Sciatic nerve (tissue), 2 donors: ENCODE results near the gene CHID1. TPM values are rescaled to one million over a fixed set of nuclear protein-coding genes. Genes with fewer than 3 reads are reported as not detected.

ENCODE experiments used
- ATAC-seq: fragments of 200-7000 bp; cut with Tn5 transposase; one replicate; pipeline ENCODE4 v1.9.1; 2020; ENCODE audit warnings: mild to moderate bottlenecking, moderate library complexity
- DNase-seq: peaks from one replicate; pipeline ENCODE4 v3.0.0-alpha.2; 2020; ENCODE audit warnings: low spot score
- intact Hi-C: fragments of 100-400 bp; cut with DNase I; formaldehyde crosslinking; loops from one replicate; pipeline ENCODE4 v1.14.2; 2022
- total RNA-seq: library from RNA; stranded (reverse); fragmentation: NEBNext Ultra II Directional; extraction: Animal tissue kit (Norgen Biotek cat#: 25700); gene quantifications from one replicate; pipeline ENCODE4 v1.2.1, GENCODE V29; 2021
- donor health status: DM: no; HTN: no; CAD: no.
- donor health status: DM: no; HTN: no; CAD: no.

The CHID1 gene
- total RNA-seq, 1 donor from 2014 or later = 59.4 TPM

DNA sequence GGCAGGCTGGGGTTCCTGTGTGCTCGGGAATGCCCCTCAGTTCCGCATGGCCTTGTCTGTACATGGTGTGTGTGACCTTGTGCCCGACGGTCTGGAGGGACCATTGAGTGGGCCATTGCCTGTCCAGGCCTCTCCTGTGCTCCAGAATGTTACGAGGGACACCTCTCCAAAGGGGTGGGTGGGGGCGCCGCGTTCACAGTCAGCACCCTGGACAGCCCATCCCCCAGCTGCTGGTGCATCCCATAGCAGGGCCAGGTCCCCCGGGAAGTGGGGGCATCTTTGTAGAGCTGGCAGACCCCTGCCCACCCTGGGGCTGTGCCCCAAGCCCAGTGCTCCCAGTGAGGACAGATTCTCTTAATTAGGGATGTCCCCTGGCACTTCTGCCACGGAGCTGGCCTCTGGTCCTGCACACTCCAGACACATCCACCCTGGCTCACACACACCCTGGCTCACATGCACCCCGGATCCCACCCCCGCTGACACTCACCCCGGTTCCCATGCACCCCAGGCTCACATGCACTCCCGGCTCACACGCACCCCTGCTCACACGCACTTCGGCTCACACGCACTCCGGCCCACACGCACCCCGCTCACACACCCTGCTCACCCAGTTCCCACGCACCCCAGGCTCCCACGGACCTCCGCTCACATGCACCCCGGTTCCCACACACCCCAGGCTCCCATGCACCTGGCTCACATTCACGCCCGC, 52.4 kb downstream of the CHID1 start:
- no peak for DNase-seq
- ATAC-seq = no peak
- intact Hi-C loops = no loop called here

DNA sequence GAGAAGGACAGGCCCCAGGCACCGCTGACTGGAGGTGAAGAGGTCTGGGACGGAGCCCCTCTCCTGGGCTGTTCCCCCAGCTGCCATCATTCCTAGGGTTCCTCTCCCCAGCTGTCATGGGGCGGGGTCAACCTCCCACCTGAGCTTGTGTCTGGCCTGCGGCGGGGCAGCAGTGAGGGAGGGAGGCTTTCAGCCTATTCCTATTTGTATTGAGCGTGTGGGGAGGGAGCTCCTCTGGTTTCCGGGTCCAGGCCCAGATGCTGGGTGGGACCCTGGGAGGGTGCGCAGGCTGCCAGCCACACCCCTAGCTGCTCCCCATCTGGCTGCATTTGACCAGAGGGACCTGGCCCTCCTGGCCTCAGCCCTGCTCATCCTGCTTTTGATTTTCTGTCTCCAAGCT, 54.2 kb downstream of the CHID1 start:
- DNase-seq (no peak), ATAC-seq (no peak)
- intact Hi-C loops = no loop called here

DNA sequence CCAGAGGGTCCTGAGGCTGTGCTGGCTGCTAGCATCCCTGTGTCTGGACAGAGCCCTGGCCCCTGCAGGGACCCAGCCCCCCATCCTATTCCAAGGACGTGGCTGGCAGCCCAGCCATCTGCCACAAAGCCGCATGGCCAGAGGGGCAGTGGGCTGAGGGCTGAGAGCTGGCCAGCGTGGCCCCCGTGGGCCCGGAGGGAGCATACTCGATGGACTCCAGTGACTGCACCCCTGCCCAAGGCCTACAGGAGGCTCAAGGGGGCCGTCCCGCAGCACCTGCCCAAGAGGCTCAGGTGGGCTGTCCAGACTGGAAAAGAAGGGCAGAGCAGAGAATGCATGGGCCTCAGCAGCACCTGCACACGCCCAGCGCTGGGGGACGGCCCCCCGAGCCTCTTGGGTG, 54.8 kb downstream of the CHID1 start:
- intact Hi-C loops = no loop called here
- DNase-seq = no peak
- no peak for ATAC-seq

DNA sequence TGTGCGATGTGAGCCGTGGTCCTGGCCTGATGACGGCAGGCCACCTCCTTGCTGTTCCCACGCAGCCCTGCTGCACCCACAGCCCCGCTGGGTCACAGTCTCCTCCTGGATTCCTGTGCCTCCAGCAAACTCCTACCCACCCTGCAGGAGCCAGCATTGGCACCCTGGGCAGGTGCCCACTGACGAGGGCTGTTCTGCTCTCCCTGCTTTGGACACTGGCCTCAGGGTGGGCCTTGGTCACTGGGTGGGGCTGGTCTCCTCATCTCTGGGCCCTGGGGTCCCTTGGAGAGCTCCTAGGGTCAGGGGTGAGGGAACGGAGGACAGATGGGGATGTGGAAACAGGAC, 55.3 kb downstream of the CHID1 start:
- ATAC-seq = no peak
- intact Hi-C loops = no loop called here

DNA sequence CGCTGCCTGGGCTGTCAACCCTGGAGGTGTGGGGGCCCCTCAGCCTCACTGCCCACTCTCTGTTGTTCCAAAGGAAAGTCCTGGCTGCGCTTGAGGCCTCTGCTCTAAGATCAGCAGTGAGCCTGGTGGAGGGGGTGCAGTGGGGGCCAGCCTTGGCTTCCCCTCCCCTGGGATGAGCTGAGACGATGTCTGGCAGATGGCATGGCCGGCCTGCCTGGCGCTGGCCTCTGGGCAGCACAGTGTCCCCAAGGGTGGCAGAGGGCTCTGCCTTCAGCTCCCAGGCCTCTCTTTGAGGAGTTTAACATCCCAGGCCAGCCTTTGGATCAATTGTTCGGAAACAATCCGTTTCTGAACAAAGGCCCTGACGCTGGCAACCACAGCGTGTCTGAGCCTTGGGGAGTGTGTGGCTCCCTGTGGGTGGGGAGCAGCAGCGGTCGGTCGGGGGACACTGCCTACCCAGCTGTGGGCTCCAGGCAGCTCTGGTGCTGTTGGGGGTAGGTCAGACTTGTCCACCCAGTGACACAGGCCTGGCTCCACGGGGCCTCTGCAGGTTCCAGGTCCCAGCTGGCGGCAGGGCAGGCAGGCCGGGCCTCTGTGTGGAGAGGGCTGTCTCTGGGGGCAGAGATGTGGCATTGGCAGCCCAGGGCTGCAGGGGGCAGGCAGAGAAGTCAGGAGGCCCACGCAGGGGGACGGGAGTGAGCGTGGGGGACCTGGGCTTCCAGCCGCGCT, 55.8 kb downstream of the CHID1 start:
- ATAC-seq (no peak), DNase-seq (no peak)
- intact Hi-C loops = loop anchor here (5.0 kb wide), 1 partner anchor 198 kb away; no protein-coding TSS in a partner anchor

More for the DNA sequence above, 55.3 kb downstream of the CHID1 start:
- no peak for DNase-seq

DNA sequence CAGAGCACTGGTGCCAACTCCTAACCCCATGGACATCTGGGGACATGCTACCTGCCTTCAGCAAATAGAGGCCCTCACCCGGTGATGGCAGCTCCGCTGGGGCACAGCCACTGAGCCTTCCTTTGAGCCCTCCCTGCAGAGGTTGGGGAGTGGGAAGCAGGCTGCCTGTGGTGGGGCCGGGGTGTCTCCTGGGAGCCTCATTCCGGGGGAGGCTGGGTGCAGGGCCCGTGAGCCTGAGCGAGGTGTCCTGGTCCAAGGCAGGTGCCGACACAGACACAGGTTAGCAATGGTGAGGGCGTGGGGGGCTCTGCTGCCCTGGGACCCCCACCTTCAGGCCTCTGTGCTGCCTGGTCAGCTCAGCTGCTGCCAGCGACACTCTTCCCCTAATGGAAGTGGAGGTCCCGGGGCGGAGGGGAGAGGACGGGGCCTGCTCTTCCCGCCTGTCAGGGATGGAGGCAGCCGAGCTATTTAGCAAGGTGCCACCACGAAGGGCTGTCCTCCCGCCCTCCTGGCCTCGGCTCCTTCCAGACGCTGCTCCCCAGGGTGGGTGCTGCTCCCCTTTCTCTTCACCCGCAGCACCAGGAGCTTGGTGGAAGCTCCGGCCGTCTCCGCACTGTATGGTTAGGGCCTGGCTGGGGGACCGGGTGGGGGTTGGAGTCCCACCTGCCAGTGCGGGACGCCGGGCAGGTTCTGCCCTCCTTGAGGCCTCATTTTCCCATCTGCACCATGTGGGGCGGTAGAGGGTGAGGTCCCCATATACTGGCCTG, 56.7 kb downstream of the CHID1 start:
- intact Hi-C loops = loop anchor here (5.0 kb wide), 1 partner anchor 198 kb away; no protein-coding TSS in a partner anchor
- ATAC-seq (no peak), DNase-seq (no peak)

DNA sequence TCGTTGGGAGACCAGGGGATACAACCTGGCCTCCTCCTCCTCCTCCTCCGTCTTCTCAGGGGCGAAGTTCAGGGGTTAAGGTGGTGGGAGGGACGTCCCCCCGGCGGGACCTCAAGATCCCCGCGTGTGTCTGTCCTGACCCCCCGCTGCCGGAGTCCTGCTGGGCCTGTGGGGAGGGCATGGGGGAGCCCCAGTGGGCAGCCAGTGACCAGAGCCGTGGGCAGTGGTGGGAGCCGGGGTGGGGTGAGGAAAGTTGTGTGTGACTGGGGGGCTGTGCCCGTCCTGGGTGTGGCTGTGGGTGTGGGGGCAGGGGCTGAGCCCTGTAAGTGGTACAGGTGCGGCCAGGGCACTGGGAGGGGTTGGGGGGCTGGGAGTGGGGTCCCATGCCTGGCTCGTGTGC, 57.8 kb downstream of the CHID1 start:
- ATAC-seq (no peak), DNase-seq (no peak)
- intact Hi-C loops = loop anchor here (5.0 kb wide), 1 partner anchor 200 kb away; no protein-coding TSS in a partner anchor

DNA sequence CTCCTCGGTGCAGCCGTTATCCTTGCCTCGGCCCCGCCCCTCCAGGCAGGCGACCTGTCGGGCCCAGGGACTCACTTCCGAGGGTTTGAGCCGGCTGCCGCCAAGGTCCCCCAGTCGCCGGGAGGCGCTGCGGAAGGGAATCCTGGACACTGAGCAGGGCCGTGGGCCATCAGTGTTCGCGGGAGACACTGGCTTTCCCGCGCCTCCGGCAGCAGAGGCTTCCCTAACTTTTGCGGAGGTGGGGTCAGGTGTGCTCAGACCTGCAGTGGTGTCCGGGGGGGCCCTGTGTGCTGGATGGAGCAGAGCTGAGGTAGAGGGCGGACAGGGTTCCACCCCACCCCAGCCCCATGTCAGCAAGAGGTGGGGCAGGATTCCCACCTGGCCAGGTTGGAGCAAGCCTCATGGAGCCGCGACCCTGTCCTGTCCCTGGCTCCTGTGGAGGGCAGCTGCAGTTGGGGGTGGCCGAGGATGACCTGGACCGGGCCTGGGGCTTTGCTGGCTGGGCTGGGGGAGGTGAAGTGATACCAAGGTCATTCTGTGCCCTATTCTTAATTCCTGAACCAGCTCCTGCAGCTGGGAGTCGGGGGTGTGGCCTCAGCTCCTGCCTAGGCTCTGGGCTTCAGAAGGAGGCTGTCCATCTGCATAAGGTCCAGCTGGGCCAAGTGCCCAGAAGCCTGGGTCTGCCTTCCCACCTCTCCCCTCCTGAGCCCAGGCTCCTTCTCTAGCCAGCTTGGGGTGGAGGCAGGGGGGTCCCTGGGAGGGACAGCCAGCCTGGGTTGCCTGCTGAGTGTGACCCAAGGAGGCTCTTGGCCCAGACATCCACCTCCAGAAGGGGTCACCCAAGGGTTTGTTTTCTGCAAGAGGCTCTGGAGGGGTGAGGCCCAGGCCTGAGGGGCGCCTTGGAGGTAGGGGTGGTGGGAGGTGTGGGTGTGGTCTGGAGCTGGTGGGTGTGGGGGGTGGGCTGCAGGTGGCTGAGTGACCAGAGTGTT, 59.5 kb downstream of the CHID1 start:
- ATAC-seq = peak; percentile 1
- no peak for DNase-seq
- intact Hi-C loops = loop anchor here (5.0 kb wide), 1 partner anchor 201 kb away; no protein-coding TSS in a partner anchor

DNA sequence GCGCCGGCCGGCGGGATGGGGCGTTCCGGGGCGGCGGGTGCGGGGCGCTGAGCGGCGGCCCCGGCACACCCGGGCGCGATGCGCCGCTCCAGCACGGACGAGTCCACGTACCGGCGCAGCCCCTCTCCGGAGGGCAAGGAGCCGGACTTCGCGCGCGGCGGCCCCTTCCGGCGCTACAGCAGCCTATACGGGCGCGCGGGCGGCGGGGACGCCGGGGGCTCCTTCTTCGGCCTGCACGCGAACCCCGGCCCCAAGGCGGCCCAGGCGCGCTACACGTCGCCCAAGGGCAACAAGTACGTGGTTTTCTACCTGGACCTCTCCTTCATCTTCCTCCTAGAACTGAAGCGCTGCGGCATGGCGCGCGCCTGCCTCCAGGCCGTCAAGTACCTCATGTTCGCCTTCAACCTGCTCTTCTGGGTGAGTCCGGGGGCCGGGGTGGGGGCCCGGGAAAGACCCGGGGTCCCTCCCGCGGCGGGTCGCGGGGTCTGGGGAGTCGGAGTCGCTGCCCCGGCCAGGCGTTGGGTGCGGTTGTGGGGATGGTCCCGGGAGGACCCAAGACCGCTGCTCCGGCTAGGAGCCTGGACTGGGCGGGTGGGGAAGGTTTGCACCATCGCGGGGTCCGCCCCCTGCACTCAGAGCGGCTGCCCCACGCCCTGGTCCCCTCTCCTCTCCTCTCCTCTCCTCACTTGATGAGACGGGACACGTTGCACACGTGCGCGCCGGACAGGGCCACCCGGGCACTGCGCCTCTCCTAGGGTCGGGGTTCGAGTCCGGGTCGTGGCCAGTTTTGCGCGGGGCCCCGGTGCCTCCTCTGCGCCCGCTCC, 60.4 kb downstream of the CHID1 start:
- intact Hi-C loops = loop anchor here (5.0 kb wide), 1 partner anchor 202 kb away; no protein-coding TSS in a partner anchor
- ATAC-seq = no peak
- no peak for DNase-seq

DNA sequence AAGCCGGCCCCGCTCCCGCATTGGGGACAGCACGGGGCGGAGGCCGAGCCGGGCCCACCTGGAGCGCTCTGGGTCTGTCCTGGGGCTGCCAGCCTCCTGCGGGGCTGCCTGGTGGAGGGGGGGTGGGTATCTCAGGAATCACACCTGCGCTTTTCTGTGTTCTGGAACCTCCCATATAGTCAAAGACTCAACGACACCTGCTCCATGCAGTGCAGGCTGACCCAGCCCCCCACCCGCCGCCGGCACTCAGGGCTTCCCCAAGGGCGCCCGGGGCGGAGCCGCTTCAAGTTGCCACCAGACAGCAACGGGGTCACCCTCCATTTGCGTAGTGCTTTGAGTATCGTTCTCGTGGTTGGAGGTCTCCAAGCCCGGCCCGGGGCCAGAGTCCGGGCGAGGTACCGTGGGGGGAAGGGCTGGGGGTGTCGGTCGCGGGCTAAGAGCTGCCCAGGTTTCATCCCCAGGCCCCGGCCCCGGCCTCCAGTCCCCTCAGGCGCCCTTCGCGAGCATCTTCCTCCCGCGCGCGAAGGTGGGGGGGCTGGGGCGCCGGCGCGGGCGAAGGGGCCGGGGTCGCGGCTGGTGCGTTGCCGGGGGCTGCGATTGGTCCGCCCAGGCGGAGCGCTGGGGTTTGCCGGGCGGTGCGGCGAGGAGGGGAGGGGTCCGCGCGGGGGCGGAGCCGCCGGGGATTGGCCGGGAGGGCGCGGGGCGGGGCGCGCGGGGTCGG, 61.3 kb downstream of the CHID1 start:
- intact Hi-C loops = no loop called here
- DNase-seq (no peak), ATAC-seq (no peak)

DNA sequence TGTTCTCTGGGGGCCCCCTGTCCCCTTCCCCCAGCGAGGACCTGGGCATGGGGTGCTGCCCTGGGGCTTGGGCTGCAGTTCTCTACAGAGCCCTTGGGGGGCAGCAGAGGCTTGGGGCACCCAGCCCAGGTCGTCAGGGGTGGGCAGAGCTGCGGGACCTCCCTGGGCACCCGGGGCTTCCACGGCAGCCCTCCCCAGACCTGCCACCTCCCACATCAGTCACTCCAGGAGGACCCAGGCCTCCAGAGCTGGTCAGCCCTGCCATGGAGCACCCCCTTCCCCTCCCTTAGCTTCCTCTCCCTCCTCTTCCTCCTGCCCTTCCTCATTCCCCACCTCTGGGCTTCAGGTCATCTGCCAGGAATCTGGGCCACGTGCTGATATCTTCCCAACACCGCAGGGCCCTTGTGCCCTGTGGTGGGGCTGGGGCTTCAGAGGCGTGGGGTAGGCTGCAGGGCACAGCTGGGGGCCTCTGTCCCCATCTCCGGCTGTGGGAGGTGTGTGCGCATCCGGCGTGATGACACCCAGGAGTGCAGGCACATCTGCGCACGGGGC, 62.2 kb downstream of the CHID1 start:
- DNase-seq (no peak), ATAC-seq (no peak)
- intact Hi-C loops = no loop called here

DNA sequence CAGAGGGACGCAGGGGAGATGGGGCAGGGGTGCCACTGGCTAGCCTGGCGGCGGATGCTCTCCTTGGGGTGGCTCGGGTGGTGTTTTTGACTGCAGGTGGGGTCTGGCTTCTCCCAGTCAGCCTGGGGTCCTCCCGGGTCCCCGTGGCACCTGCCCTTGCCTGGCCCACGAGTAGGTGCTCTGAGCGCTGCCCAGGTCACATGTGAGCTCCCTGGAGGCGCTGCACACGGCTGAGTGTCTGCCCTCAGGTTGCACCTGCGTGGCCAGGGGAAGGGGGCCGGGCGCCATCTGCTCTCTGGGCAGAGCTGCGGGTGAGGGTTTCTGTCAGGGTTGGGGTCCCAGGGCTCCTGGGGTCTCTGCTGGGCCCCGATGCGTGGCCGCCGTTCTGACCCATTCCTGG, 62.7 kb downstream of the CHID1 start:
- ATAC-seq (no peak), DNase-seq (no peak)
- intact Hi-C loops = no loop called here

DNA sequence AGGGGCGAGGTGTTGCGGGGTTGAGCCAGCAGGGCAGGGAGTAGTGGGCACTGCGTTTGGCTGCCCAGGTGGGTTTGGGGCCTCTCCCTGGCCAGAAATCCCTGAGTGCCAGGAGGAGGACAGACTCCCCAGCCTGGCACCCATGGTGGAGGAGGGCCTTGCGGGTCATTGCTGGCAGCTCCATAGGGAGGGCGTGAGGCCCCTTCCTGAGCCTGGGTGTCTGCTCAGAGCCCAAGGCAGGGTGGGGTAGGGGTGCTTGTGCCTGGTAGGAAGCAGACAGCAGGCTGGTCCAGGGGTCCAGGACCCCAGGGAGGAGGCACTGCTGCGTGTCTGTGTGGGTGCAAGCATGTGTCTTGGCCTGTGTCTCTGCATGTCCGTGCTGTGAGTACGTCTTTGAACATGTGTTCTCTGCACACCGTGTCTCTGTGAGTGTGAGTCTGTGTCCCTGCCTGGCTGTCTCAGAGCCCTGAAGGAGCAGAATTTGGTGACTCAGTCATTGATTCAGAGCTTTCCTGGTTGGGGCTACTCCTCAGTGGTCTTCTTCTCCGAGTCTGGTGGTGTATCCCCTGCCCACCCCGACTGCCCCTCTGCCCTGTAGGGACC, 64.0 kb downstream of the CHID1 start:
- no peak for ATAC-seq
- no peak for DNase-seq
- intact Hi-C loops = no loop called here

DNA sequence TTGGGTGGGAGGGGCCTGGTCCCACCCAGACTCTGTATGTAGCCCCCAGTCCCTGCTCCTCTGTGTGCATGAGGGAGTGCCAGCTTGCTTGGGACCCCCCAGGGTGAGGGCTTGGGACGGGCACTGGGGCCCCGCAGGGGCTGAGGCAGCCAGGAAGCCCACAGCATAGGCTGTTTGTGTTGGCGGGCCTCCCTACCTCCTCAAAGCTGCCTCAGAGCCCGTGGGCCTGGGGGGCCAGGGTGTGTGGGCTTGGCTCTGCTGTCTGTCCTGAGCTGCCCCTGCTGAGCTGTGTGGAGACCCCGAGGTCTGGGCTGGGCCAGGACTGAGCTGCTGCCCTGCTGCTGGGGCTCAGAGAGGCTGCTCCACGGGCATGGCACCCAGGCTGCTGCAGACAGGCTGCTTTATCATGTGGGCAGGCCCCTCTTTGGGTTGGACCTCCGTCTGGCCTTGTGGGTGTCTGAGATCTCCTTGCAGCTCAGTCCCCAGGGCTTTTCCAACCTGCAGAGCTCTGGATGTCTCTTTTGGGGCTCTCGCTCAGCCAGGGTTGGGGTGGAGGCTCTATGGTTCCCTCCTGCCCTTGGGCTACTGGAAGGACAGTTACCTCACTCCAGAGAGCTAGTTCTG, 64.6 kb downstream of the CHID1 start:
- intact Hi-C loops = no loop called here
- no peak for DNase-seq
- no peak for ATAC-seq

DNA sequence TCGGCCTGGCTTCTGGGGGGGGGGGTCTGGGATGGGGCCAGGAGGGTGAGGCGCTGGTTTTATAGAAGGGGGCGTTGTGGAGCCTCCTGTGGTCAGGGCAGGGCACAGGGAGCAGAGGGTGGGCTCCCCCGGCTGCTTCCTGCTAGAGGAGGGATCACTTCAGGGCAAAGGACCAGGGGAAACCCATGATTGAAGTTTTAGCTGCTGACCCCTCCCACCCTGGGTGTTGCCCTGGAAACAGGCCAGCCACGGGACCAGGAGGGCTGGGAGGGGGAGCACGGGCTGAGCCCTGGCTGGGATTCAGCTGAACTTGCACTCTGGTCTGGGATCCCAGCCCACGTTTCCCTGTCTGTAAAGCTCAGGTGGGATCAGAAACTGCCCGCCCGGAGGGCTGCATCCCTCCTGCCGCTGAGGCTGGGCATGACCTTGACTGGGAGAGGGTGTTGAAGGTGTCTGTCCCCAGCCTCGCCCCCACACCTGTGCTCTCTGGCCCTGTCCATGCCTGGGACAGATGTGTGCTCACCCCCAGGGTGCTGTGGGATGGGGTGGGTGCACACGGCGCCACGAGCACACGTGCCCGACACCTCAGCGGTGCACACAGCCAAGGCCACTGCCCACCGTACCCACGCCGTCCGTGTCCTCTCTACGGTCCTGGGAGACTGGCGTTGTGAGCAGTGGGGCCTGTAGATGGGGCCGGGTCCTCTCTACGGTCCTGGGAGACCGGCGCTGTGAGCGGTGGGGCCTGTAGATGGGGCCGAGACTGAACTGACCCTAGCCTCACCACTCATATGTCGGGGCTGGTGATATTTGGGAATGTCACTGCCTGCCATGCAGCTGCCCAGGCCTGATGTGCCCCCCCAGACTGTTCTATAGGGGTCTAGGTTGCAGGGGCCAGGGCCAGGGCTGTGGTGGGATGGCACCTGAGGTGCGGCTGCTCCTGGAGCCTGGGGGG, 65.6 kb downstream of the CHID1 start:
- DNase-seq (peak; percentile 96), ATAC-seq (peak; percentile 75)
- intact Hi-C loops = no loop called here
